ENCODE data around the gene CEMIP2. TPM values are rescaled to one million over a fixed set of nuclear protein-coding genes. Genes with fewer than 3 reads are reported as not detected.

The CEMIP2 gene
- total RNA-seq, 1 donor from 2014 or later, result 41.6 TPM

DNA sequence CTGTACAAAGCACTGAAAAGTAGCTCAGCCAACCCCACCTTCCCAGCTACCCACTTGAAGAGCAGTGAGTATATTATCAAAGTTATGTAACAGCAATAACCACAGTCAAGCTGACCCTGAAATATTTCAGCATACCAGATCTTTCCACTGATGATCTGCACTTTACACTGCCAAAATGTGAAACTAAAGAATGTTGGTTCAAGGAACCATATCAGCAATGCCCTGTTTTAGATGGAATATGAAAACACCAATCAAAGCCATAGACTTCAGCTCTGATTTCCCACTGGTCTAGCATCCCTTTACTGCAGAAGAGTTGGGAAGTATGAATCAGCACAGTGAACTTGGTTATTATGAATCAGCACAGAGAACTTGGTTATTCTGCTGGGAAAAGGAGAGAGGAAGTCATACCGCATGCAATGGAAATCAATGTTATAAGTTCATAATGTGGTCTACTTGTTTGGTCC lies 20.0 kb downstream of the CEMIP2 start:
- FAIRE-seq (no peak), DNase-seq (ENCODE audit: low spot score in 2 of 2) (no peak)

DNA sequence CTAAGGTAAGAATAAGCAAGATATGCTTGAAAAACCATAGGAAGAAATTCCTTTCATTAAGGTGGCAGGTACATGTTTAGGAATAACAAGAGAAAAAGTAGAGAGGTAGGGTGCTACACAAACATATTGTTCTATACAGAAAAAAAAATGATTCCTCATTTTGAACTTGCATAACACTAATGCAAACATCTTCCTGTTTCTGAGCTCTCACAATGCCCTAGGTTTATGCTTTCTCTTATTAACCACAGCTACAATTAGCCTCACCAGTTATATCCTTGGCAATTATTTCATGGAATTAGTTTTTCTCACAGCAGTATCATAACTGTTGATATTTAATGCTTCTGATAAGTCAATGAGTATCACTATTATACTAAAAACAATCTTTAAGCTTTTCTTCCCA lies 20.7 kb downstream of the CEMIP2 start:
- FAIRE-seq (no peak), DNase-seq (ENCODE audit: low spot score in 2 of 2) (no peak)

DNA sequence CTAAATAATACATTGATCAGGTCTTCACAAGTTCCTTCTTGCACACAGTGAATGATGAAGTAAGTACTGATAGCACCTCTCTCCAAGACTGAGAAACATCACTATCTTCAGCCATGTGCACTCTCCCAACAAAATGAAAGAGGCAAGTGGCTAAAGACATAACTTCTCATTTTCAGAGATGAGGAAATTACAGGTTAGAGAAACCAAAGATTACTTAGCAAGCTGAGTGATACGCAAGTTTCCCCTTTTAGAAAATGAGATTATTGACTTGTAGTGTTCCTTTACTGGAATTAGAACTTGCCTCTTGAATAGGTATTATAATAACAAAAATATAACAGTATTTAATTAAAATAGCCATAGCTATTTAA lies 21.6 kb downstream of the CEMIP2 start:
- DNase-seq (ENCODE audit: low spot score in 2 of 2) (no peak), FAIRE-seq (no peak)

- FAIRE-seq (no peak), DNase-seq (ENCODE audit: low spot score in 2 of 2) (no peak)
Measured at GRCh38 chr9:71746023-71746757, 22.1 kb downstream of the CEMIP2 start.

DNA sequence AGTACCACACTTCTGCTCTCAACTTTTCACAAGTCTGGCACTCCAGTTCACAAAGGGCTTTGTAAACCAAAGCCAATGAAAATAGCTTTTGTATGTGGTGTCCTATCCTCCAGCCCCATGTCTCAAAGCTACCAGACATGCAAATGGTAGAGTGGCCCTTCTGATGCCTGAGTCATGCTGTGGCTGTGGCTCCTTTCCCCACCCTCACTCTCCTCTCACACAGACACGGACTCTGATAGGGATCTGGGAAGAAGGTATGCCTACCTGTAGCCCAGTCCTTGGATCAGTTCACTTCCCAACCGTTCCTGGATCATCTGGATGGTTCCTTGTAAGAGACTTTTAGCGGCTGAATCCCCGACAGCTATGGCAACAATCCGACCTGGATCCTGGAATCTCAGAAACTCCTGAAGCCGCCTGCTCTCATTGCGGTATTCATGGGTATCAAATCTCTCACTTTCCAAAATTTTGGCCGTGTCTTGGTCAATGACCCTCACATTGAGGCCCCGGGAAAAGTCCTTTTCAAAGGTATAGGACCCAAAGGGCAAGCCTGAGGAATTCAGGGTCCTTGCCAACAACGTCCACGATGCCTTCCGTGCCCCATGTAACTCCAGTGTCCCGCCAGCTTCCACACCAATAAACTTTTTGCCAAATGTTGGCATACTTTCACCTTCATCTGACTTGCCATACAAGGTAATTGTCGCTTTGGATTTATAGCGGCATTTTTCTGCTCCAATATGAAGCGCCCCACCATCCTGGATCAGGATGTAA lies 23.4 kb downstream of the CEMIP2 start:
- FAIRE-seq, result no peak
- no peak for DNase-seq (ENCODE audit: low spot score in 2 of 2)

- no peak for DNase-seq (ENCODE audit: low spot score in 2 of 2)
- no peak for FAIRE-seq
Measured at GRCh38 chr9:71743882-71744281, 24.4 kb downstream of the CEMIP2 start.

- no peak for DNase-seq (ENCODE audit: low spot score in 2 of 2)
- FAIRE-seq, result no peak
Measured at GRCh38 chr9:71743217-71743705, 25.1 kb downstream of the CEMIP2 start.

DNA sequence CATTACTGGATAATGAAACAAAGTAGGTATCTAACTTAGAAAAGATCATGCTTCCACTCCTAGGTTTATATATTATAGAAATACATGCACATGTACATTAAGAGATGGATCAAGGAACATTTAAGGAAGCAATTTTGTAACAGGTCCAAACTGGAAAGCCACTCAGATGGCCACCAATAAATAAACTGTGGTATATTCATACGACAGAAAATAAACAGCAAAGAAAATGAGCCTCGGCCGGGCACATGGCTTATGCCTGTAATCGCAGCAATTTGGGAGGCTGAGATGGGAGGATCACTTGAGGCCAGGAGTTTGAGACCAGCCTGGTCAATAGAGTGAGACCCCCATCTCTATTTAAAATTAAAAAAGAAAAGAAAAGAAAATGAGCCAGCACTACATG lies 25.6 kb downstream of the CEMIP2 start:
- DNase-seq (ENCODE audit: low spot score in 2 of 2) (no peak), FAIRE-seq (no peak)

- FAIRE-seq, result no peak
Measured at GRCh38 chr9:71741926-71742648, 26.2 kb downstream of the CEMIP2 start.

GRCh38 chr9:71740199-71740598 lies 28.1 kb downstream of the CEMIP2 start:
- FAIRE-seq, result no peak
- no peak for DNase-seq (ENCODE audit: low spot score in 2 of 2)

More at GRCh38 chr9:71741926-71742648, 26.2 kb downstream of the CEMIP2 start:
- no peak for DNase-seq (ENCODE audit: low spot score in 2 of 2)

DNA sequence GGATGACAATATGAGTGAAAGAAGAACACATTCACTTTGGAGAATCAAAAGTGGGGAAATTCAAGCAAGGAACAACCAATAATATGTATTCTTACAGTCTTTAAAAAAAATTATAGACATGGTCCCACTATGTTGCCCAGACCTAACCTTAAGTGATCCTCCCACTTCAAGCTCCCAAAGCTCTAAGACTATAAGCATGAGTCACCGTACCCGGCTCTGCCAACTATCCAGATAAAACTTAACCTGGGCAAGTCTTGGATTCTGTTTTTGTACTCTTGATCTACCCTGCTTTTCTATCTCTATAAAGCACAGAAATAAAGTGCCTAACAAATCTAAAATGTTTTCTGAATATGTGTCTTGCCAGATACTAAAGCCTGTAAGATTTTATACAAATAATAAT lies 30.9 kb downstream of the CEMIP2 start:
- FAIRE-seq, result no peak
- DNase-seq (ENCODE audit: low spot score in 2 of 2), result no peak

DNA sequence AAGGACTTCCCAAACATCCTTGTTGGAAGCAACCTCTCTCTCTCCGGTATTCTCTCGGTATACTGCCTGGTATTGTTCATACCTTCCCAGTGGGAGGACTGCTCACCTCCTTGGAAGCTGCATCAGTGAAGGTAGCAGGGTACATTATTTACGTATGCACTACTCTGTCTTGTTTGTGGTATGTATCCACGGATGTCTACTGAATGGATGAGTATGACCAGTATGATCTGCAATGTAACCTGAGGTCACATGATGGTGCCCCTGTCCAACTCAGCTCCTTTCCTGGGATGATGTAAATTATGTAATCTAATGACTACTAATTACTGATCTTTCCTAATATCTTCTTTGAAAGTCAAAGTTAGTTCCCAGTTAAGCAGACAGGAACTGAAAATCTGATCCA lies 32.1 kb downstream of the CEMIP2 start:
- FAIRE-seq (no peak), DNase-seq (ENCODE audit: low spot score in 2 of 2) (no peak)

- DNase-seq (ENCODE audit: low spot score in 2 of 2) (no peak), FAIRE-seq (no peak)
Measured at GRCh38 chr9:71734950-71735349, 33.4 kb downstream of the CEMIP2 start.

- no peak for DNase-seq (ENCODE audit: low spot score in 2 of 2)
- FAIRE-seq, result no peak
Measured at GRCh38 chr9:71733176-71733575, 35.1 kb downstream of the CEMIP2 start.

DNA sequence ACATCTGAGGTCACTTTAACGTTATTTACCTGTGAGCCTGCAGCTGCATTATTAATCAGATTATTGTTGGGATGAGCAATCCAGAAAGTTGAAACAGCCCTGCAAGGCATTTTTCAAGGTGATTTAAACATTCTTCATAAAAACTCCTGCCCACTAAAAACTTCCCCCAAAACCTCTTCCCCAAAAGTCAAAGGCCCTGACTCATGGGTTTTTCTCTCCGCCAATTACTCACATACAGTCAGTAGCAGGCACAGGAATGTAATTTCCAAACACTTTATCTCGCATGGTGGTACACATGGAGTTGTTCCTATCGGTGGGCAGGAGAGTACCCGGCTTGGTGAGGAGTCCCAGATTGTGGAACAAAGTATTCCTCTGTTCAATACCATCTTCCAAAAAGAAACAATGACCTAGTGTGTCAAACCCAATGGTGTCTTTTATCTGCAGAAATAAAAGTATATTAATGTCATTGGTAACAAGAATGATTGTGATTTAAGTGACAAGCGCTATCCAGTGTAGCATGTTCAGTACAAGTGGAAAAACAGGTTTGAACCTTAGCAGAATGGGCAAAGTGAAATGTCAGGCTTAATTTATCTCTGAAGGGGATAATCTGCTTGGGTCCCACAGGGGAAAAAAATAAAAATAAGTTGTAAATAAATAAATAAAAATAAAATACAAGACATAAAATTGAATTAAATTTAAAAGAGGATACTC lies 38.3 kb downstream of the CEMIP2 start:
- FAIRE-seq (no peak), DNase-seq (ENCODE audit: low spot score in 2 of 2) (no peak)

DNA sequence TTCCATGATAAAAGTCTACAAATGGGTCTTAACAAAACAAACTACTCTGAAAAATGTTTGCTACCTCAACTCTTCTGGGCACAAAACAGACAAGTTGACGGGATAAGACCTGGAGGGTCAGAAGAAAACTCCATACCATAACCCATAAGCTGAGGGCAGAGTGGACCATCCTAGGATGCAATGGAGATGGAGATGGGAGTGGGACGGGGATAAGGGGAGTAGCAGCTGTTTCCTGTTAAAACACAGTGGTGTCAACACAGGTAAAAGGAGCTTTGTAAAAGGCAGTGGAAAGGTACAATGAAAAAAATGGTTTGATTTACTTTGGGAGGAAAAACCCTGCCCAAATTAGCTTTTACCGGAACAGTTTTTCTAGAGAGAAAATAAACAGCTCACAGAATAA lies 41.6 kb downstream of the CEMIP2 start:
- FAIRE-seq, result no peak
- DNase-seq (ENCODE audit: low spot score in 2 of 2), result no peak

DNA sequence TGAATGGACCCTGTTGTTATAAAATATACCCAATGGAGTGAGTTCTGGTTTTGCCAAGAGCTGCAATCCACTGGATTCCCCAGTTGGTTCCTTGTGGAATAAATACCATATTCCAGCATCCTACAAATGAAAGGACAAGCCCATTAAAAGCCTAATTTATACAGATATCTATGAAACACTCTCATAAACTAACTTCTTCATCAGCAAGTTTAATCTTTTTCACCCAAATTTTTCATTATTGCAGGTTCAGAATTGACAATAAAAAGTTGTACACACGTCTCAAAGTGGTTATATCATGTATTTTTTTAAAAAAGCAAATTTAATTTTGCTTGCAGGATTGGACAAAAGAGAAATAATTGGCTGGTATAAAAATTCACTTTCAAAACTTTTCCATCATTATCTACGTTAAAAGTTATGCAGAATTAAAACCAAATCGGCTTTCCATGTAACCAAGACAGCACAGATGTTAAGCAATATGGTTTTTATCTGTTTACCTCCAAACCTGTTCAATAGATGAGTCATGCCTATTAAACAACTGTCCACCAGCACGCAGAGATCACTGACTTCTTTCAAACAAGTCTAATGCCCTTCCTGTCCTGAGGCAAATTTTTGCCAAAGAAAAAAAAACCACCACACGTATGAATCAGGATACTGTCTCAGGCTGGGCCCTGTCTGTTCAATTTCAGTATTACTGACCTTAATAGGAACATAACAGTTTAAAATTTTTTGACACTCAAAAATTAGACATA lies 42.5 kb downstream of the CEMIP2 start:
- FAIRE-seq, result no peak
- DNase-seq (ENCODE audit: low spot score in 2 of 2), result no peak

DNA sequence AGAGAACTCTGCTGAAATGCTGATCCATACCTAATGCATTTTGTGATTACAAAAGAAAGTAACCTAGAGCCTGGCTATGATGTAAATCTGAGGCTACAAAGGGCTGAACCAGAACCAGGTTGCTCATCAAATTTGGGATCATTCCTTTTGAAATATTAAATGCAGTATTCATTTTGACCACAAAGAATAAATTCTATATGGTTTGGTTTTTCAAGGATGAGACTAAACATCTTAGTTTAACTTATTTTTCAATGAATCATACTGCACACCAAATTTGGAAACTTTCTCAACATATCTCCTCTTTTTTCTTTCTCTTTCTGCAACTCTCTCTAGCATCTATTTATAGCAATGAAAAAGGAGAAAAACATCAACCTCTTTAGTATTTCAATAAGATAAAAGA lies 46.5 kb downstream of the CEMIP2 start:
- DNase-seq (ENCODE audit: low spot score in 2 of 2), result no peak
- FAIRE-seq, result no peak

DNA sequence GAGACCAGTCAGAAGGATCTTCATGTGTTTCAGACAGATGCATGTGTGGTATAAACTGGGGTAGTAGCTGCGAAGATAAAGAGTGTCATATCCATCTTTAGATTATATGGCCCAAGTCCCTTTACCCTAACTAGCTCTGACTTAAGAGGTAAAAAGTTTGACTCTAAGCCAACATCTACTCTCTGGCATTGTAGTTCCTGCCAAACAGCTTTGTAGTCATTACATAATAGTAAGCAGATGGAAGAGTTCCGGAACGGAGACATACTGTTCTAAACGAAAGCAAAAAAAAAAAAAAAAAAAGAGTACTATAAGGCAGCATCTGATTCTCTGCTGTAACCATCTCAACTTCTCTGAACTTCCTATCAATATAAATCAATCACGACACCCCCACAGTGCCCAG lies 48.8 kb downstream of the CEMIP2 start:
- no peak for FAIRE-seq
- no peak for DNase-seq (ENCODE audit: low spot score in 2 of 2)

GRCh38 chr9:71719088-71719487 lies 49.2 kb downstream of the CEMIP2 start:
- DNase-seq (ENCODE audit: low spot score in 2 of 2), result no peak
- FAIRE-seq, result no peak

All from frontal cortex (tissue), 4 donors.